Measurements from ENCODE around the gene GGACT.

GGACT gene

GRCh38 chr13:100613031-100613430, 24.4 kb upstream of the GGACT start:
- Histone ChIP-seq H3K9me3 (no peaks in the 10 kb centered on the region; the same call in 1 of the 2 replicates), H3K4me3 (ENCODE audit: low read depth, low read length) (no peak overlapping the region), H3K27me3 (no peaks in the 10 kb centered on the region), H3K4me1 (no peaks in the 10 kb centered on the region), H3K36me3 (no peaks in the 10 kb centered on the region)
- no peak for TF ChIP-seq CTCF (IDR thresholded peaks at IDR 0.05; ENCODE audit: low read depth, low read length)
- DNase-seq: no peak

- Histone ChIP-seq H3K9me3 (no peaks in the 10 kb centered on the region), H3K4me3 (ENCODE audit: low read depth, low read length) (no peak overlapping the region), H3K36me3 (no peaks in the 10 kb centered on the region), H3K4me1 (no peaks in the 10 kb centered on the region), H3K27me3 (no peaks in the 10 kb centered on the region)
- DNase-seq: no peak
- TF ChIP-seq CTCF (IDR thresholded peaks at IDR 0.05; ENCODE audit: low read depth, low read length): no peak
These were observed 23.3 kb upstream of the GGACT start for GRCh38 chr13:100611678-100612492.

GRCh38 chr13:100610391-100611347, 22.1 kb upstream of the GGACT start:
- Histone ChIP-seq H3K4me3 (ENCODE audit: low read depth, low read length) (no peak overlapping the region), H3K4me1 (no peaks in the 10 kb centered on the region), H3K27me3 (no peaks in the 10 kb centered on the region), H3K9me3 (no peaks in the 10 kb centered on the region), H3K36me3 (no peaks in the 10 kb centered on the region)
- DNase-seq: no peak
- TF ChIP-seq CTCF (IDR thresholded peaks at IDR 0.05; ENCODE audit: low read depth, low read length): no peak

GRCh38 chr13:100608906-100609305, 20.3 kb upstream of the GGACT start:
- H3K4me3 ChIP-seq (ENCODE audit: low read depth, low read length): no peak overlapping the region
- no peak for DNase-seq
- no peaks in the 10 kb centered on the region for H3K27me3 ChIP-seq
- H3K9me3 ChIP-seq: no peaks in the 10 kb centered on the region
- no peaks in the 10 kb centered on the region for H3K36me3 ChIP-seq
- TF ChIP-seq CTCF (IDR thresholded peaks at IDR 0.05; ENCODE audit: low read depth, low read length): no peak
- H3K4me1 ChIP-seq: no peaks in the 10 kb centered on the region

- H3K36me3 ChIP-seq: no peaks in the 10 kb centered on the region
- DNase-seq: no peak
- no peak for TF ChIP-seq CTCF (IDR thresholded peaks at IDR 0.05; ENCODE audit: low read depth, low read length)
These were observed 19.9 kb upstream of the GGACT start for GRCh38 chr13:100608489-100608888.

More at GRCh38 chr13:100608489-100608888, 19.9 kb upstream of the GGACT start:
- Histone ChIP-seq H3K4me3 (ENCODE audit: low read depth, low read length) (no peak overlapping the region), H3K4me1 (no peaks in the 10 kb centered on the region), H3K27me3 (no peaks in the 10 kb centered on the region), H3K9me3 (no peaks in the 10 kb centered on the region)
